ENCODE data around the gene CASK. TPM values are rescaled to one million over a fixed set of nuclear protein-coding genes. Genes with fewer than 3 reads are reported as not detected.

The CASK gene
- total RNA-seq, 1 experiment from 2014 or later = 54.6 TPM

DNA sequence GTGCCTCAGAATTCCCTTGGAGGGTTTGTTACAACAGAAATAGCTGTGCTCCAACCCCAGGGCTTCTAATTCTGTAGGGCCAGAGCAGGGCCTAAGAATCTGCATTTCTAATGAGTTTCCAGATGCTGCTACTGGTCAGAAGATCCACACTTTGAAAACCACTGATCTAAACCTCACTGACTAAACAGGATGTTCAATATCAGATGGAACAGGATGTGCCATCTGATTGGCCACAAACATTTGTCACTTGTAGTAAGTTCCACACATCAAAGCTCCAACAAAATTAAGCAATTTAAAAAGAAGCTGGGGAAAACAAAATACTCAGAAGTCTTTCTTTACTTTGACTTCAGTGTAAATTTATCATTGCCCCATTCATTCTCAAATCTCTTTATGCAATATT is 14.3 kb downstream of the CASK start:
- Mint-ChIP-seq H3K27ac (no peak overlapping the region), H3K36me3 (peaks cover 14% of the 10 kb centered on the region), H3K27me3 (ENCODE audit: low read depth) (no peaks in the 10 kb centered on the region), H3K9me3 (peaks cover 14% of the 10 kb centered on the region), H3K4me1 (peaks cover 6% of the 10 kb centered on the region), H3K4me3 (no peak overlapping the region)
- no peak for DNase-seq (ENCODE audit: low spot score)
- ATAC-seq = no peak
- TF ChIP-seq ZNF138 (CRISPR knock-in tag; conservative IDR thresholded peaks at IDR 0.05) = no peak
- TF ChIP-seq, protein P1, sequence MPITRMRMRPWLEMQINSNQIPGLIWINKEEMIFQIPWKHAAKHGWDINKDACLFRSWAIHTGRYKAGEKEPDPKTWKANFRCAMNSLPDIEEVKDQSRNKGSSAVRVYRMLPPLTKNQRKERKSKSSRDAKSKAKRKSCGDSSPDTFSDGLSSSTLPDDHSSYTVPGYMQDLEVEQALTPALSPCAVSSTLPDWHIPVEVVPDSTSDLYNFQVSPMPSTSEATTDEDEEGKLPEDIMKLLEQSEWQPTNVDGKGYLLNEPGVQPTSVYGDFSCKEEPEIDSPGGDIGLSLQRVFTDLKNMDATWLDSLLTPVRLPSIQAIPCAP (CRISPR knock-in tag; IDR thresholded peaks at IDR 0.05) = no peak
- TF ChIP-seq FOXP1 (CRISPR knock-in tag; IDR thresholded peaks at IDR 0.05; ENCODE audit: borderline replicate concordance) = no peak
- no peak for TF ChIP-seq ESRRA (CRISPR knock-in tag; IDR thresholded peaks at IDR 0.05; ENCODE audit: borderline replicate concordance)
- TF ChIP-seq, protein P2, sequence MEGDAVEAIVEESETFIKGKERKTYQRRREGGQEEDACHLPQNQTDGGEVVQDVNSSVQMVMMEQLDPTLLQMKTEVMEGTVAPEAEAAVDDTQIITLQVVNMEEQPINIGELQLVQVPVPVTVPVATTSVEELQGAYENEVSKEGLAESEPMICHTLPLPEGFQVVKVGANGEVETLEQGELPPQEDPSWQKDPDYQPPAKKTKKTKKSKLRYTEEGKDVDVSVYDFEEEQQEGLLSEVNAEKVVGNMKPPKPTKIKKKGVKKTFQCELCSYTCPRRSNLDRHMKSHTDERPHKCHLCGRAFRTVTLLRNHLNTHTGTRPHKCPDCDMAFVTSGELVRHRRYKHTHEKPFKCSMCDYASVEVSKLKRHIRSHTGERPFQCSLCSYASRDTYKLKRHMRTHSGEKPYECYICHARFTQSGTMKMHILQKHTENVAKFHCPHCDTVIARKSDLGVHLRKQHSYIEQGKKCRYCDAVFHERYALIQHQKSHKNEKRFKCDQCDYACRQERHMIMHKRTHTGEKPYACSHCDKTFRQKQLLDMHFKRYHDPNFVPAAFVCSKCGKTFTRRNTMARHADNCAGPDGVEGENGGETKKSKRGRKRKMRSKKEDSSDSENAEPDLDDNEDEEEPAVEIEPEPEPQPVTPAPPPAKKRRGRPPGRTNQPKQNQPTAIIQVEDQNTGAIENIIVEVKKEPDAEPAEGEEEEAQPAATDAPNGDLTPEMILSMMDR (IDR thresholded peaks at IDR 0.05) = no peak
- CTCF ChIA-PET = no interaction called here
- POLR2A ChIA-PET = no interaction called here

DNA sequence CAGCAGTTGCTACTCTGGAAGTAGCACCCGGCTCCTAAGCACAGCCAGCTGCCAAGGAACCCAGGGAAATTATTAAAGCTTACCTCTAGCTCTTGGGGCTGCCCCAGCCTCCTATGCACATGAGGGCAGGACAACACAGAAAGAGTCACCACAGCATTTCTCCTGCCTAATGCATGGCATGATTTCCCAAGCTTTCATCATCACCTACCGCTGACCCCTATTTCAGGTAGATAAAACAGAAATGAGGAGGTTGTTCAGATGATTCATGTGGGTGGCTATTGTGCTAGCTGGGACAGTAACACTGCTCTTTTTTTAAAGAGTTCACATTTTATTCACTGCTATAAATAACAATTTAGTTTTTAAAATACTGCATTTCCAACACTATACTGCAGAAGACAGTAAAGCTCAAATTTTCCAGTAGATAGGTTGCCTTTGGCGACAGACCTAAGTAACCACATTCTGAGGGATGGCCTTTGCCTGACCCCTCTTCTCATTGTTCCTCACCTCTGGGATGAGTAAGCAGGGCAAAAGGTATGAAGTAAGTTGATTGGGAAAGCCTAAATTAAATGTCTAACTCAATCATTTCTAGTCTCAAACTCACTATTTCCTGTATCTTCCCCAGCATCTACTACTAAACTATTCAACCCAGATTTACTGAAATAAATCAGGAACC is 16.7 kb downstream of the CASK start:
- H3K9me3 Mint-ChIP-seq = peaks cover 14% of the 10 kb centered on the region
- TF ChIP-seq, protein P3, sequence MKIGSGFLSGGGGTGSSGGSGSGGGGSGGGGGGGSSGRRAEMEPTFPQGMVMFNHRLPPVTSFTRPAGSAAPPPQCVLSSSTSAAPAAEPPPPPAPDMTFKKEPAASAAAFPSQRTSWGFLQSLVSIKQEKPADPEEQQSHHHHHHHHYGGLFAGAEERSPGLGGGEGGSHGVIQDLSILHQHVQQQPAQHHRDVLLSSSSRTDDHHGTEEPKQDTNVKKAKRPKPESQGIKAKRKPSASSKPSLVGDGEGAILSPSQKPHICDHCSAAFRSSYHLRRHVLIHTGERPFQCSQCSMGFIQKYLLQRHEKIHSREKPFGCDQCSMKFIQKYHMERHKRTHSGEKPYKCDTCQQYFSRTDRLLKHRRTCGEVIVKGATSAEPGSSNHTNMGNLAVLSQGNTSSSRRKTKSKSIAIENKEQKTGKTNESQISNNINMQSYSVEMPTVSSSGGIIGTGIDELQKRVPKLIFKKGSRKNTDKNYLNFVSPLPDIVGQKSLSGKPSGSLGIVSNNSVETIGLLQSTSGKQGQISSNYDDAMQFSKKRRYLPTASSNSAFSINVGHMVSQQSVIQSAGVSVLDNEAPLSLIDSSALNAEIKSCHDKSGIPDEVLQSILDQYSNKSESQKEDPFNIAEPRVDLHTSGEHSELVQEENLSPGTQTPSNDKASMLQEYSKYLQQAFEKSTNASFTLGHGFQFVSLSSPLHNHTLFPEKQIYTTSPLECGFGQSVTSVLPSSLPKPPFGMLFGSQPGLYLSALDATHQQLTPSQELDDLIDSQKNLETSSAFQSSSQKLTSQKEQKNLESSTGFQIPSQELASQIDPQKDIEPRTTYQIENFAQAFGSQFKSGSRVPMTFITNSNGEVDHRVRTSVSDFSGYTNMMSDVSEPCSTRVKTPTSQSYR (CRISPR knock-in tag; IDR thresholded peaks at IDR 0.05) = no peak
- no peak for ATAC-seq
- no peaks in the 10 kb centered on the region for H3K27me3 Mint-ChIP-seq (ENCODE audit: low read depth)
- H3K4me1 Mint-ChIP-seq = no peaks in the 10 kb centered on the region
- no peak overlapping the region for H3K27ac Mint-ChIP-seq
- ChIA-PET POLR2A (no interaction called here), CTCF (no interaction called here)
- no peak overlapping the region for H3K4me3 Mint-ChIP-seq
- no peak for DNase-seq (ENCODE audit: low spot score)
- H3K36me3 Mint-ChIP-seq = peaks cover 21% of the 10 kb centered on the region

DNA sequence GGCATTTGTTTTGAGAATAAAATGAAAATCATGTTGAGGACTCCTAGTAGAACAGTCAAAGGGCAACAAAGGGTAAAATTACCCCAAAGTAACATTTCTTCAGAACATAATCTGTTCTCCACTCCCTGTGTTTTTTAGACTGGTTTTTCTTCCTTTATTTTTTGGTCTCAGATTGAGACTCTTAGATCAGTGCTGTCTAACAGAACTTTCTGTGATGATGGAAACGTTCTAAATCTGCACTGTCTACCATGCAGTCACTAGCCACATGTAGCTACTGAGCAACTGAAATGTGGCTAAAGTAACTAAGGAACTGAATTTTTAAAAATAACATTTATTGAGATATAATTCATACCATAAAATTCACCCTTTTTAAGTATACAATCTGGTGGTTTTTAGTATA is 19.8 kb downstream of the CASK start:
- H3K4me1 Mint-ChIP-seq = no peaks in the 10 kb centered on the region
- no peak for TF ChIP-seq RELA (CRISPR knock-in tag; IDR thresholded peaks at IDR 0.05; ENCODE audit: borderline replicate concordance)
- TF ChIP-seq, protein P3 (CRISPR knock-in tag; IDR thresholded peaks at IDR 0.05) = no peak
- TF ChIP-seq, protein P4, sequence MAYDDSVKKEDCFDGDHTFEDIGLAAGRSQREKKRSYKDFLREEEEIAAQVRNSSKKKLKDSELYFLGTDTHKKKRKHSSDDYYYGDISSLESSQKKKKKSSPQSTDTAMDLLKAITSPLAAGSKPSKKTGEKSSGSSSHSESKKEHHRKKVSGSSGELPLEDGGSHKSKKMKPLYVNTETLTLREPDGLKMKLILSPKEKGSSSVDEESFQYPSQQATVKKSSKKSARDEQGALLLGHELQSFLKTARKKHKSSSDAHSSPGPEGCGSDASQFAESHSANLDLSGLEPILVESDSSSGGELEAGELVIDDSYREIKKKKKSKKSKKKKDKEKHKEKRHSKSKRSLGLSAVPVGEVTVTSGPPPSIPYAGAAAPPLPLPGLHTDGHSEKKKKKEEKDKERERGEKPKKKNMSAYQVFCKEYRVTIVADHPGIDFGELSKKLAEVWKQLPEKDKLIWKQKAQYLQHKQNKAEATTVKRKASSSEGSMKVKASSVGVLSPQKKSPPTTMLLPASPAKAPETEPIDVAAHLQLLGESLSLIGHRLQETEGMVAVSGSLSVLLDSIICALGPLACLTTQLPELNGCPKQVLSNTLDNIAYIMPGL (CRISPR knock-in tag; IDR thresholded peaks at IDR 0.05) = no peak
- TF ChIP-seq, protein P5, sequence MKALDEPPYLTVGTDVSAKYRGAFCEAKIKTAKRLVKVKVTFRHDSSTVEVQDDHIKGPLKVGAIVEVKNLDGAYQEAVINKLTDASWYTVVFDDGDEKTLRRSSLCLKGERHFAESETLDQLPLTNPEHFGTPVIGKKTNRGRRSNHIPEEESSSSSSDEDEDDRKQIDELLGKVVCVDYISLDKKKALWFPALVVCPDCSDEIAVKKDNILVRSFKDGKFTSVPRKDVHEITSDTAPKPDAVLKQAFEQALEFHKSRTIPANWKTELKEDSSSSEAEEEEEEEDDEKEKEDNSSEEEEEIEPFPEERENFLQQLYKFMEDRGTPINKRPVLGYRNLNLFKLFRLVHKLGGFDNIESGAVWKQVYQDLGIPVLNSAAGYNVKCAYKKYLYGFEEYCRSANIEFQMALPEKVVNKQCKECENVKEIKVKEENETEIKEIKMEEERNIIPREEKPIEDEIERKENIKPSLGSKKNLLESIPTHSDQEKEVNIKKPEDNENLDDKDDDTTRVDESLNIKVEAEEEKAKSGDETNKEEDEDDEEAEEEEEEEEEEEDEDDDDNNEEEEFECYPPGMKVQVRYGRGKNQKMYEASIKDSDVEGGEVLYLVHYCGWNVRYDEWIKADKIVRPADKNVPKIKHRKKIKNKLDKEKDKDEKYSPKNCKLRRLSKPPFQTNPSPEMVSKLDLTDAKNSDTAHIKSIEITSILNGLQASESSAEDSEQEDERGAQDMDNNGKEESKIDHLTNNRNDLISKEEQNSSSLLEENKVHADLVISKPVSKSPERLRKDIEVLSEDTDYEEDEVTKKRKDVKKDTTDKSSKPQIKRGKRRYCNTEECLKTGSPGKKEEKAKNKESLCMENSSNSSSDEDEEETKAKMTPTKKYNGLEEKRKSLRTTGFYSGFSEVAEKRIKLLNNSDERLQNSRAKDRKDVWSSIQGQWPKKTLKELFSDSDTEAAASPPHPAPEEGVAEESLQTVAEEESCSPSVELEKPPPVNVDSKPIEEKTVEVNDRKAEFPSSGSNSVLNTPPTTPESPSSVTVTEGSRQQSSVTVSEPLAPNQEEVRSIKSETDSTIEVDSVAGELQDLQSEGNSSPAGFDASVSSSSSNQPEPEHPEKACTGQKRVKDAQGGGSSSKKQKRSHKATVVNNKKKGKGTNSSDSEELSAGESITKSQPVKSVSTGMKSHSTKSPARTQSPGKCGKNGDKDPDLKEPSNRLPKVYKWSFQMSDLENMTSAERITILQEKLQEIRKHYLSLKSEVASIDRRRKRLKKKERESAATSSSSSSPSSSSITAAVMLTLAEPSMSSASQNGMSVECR (CRISPR knock-in tag; IDR thresholded peaks at IDR 0.05; ENCODE audit: borderline replicate concordance) = no peak
- TF ChIP-seq, protein P6, sequence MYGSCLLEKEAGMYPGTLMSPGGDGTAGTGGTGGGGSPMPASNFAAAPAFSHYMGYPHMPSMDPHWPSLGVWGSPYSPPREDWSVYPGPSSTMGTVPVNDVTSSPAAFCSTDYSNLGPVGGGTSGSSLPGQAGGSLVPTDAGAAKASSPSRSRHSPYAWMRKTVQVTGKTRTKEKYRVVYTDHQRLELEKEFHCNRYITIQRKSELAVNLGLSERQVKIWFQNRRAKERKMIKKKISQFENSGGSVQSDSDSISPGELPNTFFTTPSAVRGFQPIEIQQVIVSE (CRISPR knock-in tag; IDR thresholded peaks at IDR 0.05; ENCODE audit: borderline replicate concordance) = no peak
- H3K9me3 Mint-ChIP-seq = peaks cover 34% of the 10 kb centered on the region
- ChIA-PET CTCF (no interaction called here), POLR2A (interaction anchor here (0.6 kb wide), 1 partner anchor 345 kb away, joined by 3 read pairs; no protein-coding TSS in a partner anchor)
- DNase-seq (ENCODE audit: low spot score) = no peak
- H3K36me3 Mint-ChIP-seq = peaks cover 36% of the 10 kb centered on the region
- H3K27ac Mint-ChIP-seq = no peak overlapping the region
- H3K27me3 Mint-ChIP-seq (ENCODE audit: low read depth) = peaks cover 3% of the 10 kb centered on the region; the same call in 1 of the 2 replicates
- no peak overlapping the region for H3K4me3 Mint-ChIP-seq
- no peak for ATAC-seq

Measured in WTC11 (cell line).